ENCODE results near the gene KRTCAP2. TPM values are rescaled to one million over a fixed set of nuclear protein-coding genes. Genes with fewer than 3 reads are reported as not detected.
A peak's percentile ranks its signal among the peaks of the same experiment; 100 is the strongest.

Gene KRTCAP2
- polyA plus RNA-seq, 1 experiment = 102 TPM

GRCh38 chr1:155177192-155177917, 4.3 kb upstream of the KRTCAP2 start:
- POLR2A ChIA-PET = no interaction called here
- no peaks in the 10 kb centered on the region for H3K27me3 ChIP-seq (ENCODE audit: control insufficient read depth, insufficient read depth, low read length)
- H3K4me3 ChIP-seq (ENCODE audit: low read depth, low read length) = no peak overlapping the region
- no peak overlapping the region for H3K27ac ChIP-seq (ENCODE audit: low read depth, low read length)
- CTCF ChIA-PET = interaction anchor here (0.5 to 1.8 kb wide), 4 partner anchors 17 to 928 kb away, joined by 3 to 16 read pairs (median 4); no protein-coding TSS in a partner anchor
- DNase-seq (ENCODE audit: low read depth, low spot score) = no peak
- no peak for TF ChIP-seq CTCF (IDR thresholded peaks at IDR 0.05; ENCODE audit: low read depth, low read length)
- no peaks in the 10 kb centered on the region; the same call in 1 of the 2 replicates for H3K9me3 ChIP-seq (ENCODE audit: control insufficient read depth, insufficient read depth, low read length)

GRCh38 chr1:155176544-155177071, 3.5 kb upstream of the KRTCAP2 start:
- Histone ChIP-seq H3K27ac (ENCODE audit: low read depth, low read length) (no peak overlapping the region), H3K27me3 (ENCODE audit: control insufficient read depth, insufficient read depth, low read length) (no peaks in the 10 kb centered on the region), H3K9me3 (ENCODE audit: control insufficient read depth, insufficient read depth, low read length) (no peaks in the 10 kb centered on the region; the same call in 1 of the 2 replicates), H3K4me3 (ENCODE audit: low read depth, low read length) (no peak overlapping the region)
- no peak for DNase-seq (ENCODE audit: low read depth, low spot score)
- peak; percentile 89 for TF ChIP-seq CTCF (IDR thresholded peaks at IDR 0.05; ENCODE audit: low read depth, low read length)
- ChIA-PET CTCF (interaction anchor here (1.0 to 1.8 kb wide), 3 partner anchors 18 to 68 kb away, joined by 3 to 16 read pairs (median 4); no protein-coding TSS in a partner anchor), POLR2A (no interaction called here)

- DNase-seq (ENCODE audit: low read depth, low spot score) = no peak
- TF ChIP-seq CTCF (IDR thresholded peaks at IDR 0.05; ENCODE audit: low read depth, low read length) = no peak
- ChIA-PET POLR2A (interaction anchor here (0.5 kb wide), 1 partner anchor 18 kb away, joined by 3 read pairs; no protein-coding TSS in a partner anchor), CTCF (interaction anchor here (1.1 to 4.4 kb wide), 5 partner anchors 18 to 473 kb away, joined by 3 to 69 read pairs (median 3); no protein-coding TSS in a partner anchor)
- no peak overlapping the region for H3K4me3 ChIP-seq (ENCODE audit: low read depth, low read length)
- no peaks in the 10 kb centered on the region; the same call in 1 of the 2 replicates for H3K9me3 ChIP-seq (ENCODE audit: control insufficient read depth, insufficient read depth, low read length)
- H3K27ac ChIP-seq (ENCODE audit: low read depth, low read length) = no peak overlapping the region
- no peaks in the 10 kb centered on the region for H3K27me3 ChIP-seq (ENCODE audit: control insufficient read depth, insufficient read depth, low read length)
Measured at GRCh38 chr1:155175927-155176371, 2.8 kb upstream of the KRTCAP2 start.

- Histone ChIP-seq H3K27ac (ENCODE audit: low read depth, low read length) (no peak overlapping the region), H3K27me3 (ENCODE audit: control insufficient read depth, insufficient read depth, low read length) (no peaks in the 10 kb centered on the region), H3K9me3 (ENCODE audit: control insufficient read depth, insufficient read depth, low read length) (no peaks in the 10 kb centered on the region; the same call in 1 of the 2 replicates), H3K4me3 (ENCODE audit: low read depth, low read length) (peak overlapping the region; percentile 99)
- TF ChIP-seq CTCF (IDR thresholded peaks at IDR 0.05; ENCODE audit: low read depth, low read length) = no peak
- ChIA-PET CTCF (interaction anchor here (1.1 to 4.4 kb wide), 6 partner anchors 18 to 473 kb away, joined by 3 to 69 read pairs (median 6); no protein-coding TSS in a partner anchor), POLR2A (interaction anchor here (0.5 kb wide), 1 partner anchor 18 kb away, joined by 3 read pairs; no protein-coding TSS in a partner anchor)
- no peak for DNase-seq (ENCODE audit: low read depth, low spot score)
Measured at GRCh38 chr1:155175281-155175926, 2.3 kb upstream of the KRTCAP2 start.
